Sigmoid colon (tissue), 4 donors: ENCODE measurements around the gene GRM4.
"Not testable (repeated sequence)": the region's sequence is repeated elsewhere in the genome, so short reads cannot be mapped to it uniquely, and the experiment has no call there.

Experiments
- POLR2AphosphoS5 ChIP-seq, 4 donors: sonication (generic); formaldehyde crosslinking; IDR thresholded peaks; one replicate each; pipeline ENCODE4 v1.6.1; 2017; ENCODE audit warnings: antibody characterized with exemption in 4 of 4
- TF ChIP-seq, protein P1 (sequence below), 4 experiments: fragments of 450-650 bp in 3 of 4; fragments of 200-600 bp in 1 of 4; IDR thresholded peaks; one replicate each; pipeline ENCODE4 v1.5.1; 2016 to 2019; ENCODE audit warnings: antibody characterized with exemption in 4 of 4, mild to moderate bottlenecking in 3 of 4, moderate library complexity in 2 of 4

GRCh38 chr6:34016573-34016972 lies 129.3 kb downstream of the GRM4 start:
- TF ChIP-seq, protein P1, sequence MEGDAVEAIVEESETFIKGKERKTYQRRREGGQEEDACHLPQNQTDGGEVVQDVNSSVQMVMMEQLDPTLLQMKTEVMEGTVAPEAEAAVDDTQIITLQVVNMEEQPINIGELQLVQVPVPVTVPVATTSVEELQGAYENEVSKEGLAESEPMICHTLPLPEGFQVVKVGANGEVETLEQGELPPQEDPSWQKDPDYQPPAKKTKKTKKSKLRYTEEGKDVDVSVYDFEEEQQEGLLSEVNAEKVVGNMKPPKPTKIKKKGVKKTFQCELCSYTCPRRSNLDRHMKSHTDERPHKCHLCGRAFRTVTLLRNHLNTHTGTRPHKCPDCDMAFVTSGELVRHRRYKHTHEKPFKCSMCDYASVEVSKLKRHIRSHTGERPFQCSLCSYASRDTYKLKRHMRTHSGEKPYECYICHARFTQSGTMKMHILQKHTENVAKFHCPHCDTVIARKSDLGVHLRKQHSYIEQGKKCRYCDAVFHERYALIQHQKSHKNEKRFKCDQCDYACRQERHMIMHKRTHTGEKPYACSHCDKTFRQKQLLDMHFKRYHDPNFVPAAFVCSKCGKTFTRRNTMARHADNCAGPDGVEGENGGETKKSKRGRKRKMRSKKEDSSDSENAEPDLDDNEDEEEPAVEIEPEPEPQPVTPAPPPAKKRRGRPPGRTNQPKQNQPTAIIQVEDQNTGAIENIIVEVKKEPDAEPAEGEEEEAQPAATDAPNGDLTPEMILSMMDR (IDR thresholded peaks at IDR 0.05) = not testable (repeated sequence)
- TF ChIP-seq POLR2AphosphoS5 (IDR thresholded peaks at IDR 0.05) = not testable (repeated sequence)
